Tibial artery (tissue), 4 donors: ENCODE data around the gene MTREX.

Experiments used
- DNase-seq, 2 donors: peaks; one replicate each; pipeline ENCODE4 v3.0.0-alpha.2; 2019
- H3K27ac ChIP-seq, 2 donors: fragments of 200-600 bp; sonication (generic) in 1 of 2; 1 replicate in 1 of 2; 2 replicates in 1 of 2; pipeline ENCODE4 v1.5.1; 2018 to 2019; ENCODE audit warnings: mild to moderate bottlenecking in 1 of 2
- H3K27me3 ChIP-seq, 2 donors: fragments of 200-600 bp; sonication (generic) in 1 of 2; one replicate each; pipeline versions ENCODE4 v1.5.1 to v1.6.0; 2016 to 2019
- H3K36me3 ChIP-seq, 3 donors: fragments of 200-600 bp; sonication (generic) in 2 of 3; one replicate each; pipeline ENCODE4 v1.5.1; 2016 to 2019; ENCODE audit warnings: mild to moderate bottlenecking in 2 of 3
- H3K4me1 ChIP-seq, 4 donors: fragments of 200-600 bp; sonication (generic) in 2 of 4; 1 replicate in 3 of 4; 2 replicates in 1 of 4; pipeline ENCODE4 v1.5.1; 2016 to 2019
- H3K4me3 ChIP-seq, 2 donors: fragments of 200-600 bp; sonication (generic) in 1 of 2; 1 replicate in 1 of 2; 2 replicates in 1 of 2; pipeline ENCODE4 v1.5.1; 2018 to 2019; ENCODE audit warnings: mild to moderate bottlenecking in 2 of 2
- H3K9me3 ChIP-seq, 3 donors: fragments of 200-600 bp; sonication (generic) in 1 of 3; one replicate each; pipeline ENCODE4 v1.5.1; 2016 to 2019
- CTCF ChIP-seq, 2 experiments: fragments of 200-600 bp in 1 of 2; fragments of 450-650 bp in 1 of 2; IDR thresholded peaks; one replicate each; pipeline ENCODE4 v1.5.1; 2017 to 2019; ENCODE audit warnings: antibody characterized with exemption in 2 of 2, mild to moderate bottlenecking in 1 of 2, moderate library complexity in 1 of 2
- intact Hi-C: fragments of 100-400 bp; cut with DNase I; formaldehyde crosslinking; loops from one replicate; pipeline ENCODE4 v1.15.0; 2023; ENCODE audit warnings: low total_unique reads

Gene MTREX

DNA sequence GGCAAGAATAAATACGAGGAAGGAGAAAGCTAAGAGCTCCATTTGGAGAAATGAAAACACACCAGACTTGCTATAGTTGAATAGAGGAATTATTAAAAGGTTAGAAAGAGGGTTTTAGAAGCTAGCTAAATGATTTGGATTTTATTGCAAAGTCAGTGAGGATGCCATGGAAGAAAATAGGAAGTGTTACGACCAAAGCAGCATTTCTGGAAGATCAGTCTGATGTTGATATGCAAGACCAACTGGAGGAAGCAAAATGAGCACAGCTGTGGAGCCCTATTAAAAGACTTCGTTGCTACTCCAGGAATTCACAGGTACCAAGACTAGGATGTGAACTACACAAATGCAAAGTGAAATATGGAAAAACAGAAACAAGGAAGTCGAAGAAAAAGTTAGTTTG, 2.4 kb upstream of the MTREX start:
- Histone ChIP-seq H3K4me1 (peaks cover 0 to 61% (median 33%) of the 10 kb centered on the region in 4 donors), H3K27me3 (no peaks in the 10 kb centered on the region), H3K4me3 (peak overlapping the region in 1 of 2 donors; percentile 64), H3K36me3 (peaks cover 0 to 9% (median 7%) of the 10 kb centered on the region in 3 donors), H3K27ac (no peak overlapping the region), H3K9me3 (peaks cover 0 to 4% (median 0%) of the 10 kb centered on the region in 3 donors)
- TF ChIP-seq CTCF (IDR thresholded peaks at IDR 0.05) = no peak
- intact Hi-C loops = no loop called here
- no peak for DNase-seq

DNA sequence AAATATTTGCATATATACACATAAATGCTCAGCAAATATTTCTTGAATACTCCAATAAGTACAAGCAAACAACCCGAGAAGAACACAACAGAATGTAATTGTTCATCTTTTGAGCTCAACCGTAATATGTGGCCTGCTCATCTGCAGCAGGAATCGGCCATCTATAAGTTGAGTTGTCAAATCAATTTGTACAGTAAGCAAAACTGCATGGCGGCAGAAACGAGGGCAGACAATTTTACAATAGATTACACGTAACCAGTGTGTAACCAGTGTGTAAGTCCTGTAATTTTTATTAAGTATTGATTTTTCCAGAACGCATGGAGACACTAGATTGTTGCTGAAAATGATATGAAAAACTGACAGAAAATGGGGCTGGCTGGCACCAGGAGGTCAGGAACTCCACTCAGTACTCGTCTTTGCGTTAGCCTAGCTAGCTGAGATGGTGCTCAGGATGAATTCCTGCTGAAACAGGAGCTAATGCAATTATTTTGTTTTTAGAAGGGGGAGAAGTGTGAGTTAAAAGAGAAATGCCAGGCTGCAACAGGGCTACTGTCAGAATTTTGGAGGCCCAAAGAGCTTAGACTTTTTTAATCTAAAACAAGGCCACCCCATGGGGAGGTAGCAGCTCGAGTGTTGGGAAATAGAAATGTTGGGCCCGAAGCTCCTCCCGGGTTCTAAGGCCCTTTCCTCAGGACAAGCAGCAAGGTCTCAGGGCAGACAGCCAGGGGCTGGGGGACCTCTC, 977 bp upstream of the MTREX start:
- intact Hi-C loops = no loop called here
- Histone ChIP-seq H3K4me1 (peaks cover 0 to 74% (median 39%) of the 10 kb centered on the region in 4 donors), H3K4me3 (peak overlapping the region; percentile 64 to 83), H3K27ac (peak overlapping the region; percentile 88 to 90), H3K36me3 (no peaks in the 10 kb centered on the region), H3K9me3 (no peaks in the 10 kb centered on the region), H3K27me3 (no peaks in the 10 kb centered on the region)
- no peak for TF ChIP-seq CTCF (IDR thresholded peaks at IDR 0.05)
- no peak for DNase-seq

GRCh38 chr5:55308254-55308836, 556 bp downstream of the MTREX start:
- no peak for TF ChIP-seq CTCF (IDR thresholded peaks at IDR 0.05)
- H3K27me3 ChIP-seq = no peaks in the 10 kb centered on the region
- H3K9me3 ChIP-seq = no peaks in the 10 kb centered on the region
- H3K4me3 ChIP-seq = peak overlapping the region; percentile 64 to 83
- no peaks in the 10 kb centered on the region for H3K36me3 ChIP-seq
- H3K4me1 ChIP-seq = peaks cover 0 to 76% (median 43%) of the 10 kb centered on the region in 4 donors
- peak overlapping the region; percentile 88 to 90 for H3K27ac ChIP-seq
- DNase-seq = no peak
- intact Hi-C loops = no loop called here

DNA sequence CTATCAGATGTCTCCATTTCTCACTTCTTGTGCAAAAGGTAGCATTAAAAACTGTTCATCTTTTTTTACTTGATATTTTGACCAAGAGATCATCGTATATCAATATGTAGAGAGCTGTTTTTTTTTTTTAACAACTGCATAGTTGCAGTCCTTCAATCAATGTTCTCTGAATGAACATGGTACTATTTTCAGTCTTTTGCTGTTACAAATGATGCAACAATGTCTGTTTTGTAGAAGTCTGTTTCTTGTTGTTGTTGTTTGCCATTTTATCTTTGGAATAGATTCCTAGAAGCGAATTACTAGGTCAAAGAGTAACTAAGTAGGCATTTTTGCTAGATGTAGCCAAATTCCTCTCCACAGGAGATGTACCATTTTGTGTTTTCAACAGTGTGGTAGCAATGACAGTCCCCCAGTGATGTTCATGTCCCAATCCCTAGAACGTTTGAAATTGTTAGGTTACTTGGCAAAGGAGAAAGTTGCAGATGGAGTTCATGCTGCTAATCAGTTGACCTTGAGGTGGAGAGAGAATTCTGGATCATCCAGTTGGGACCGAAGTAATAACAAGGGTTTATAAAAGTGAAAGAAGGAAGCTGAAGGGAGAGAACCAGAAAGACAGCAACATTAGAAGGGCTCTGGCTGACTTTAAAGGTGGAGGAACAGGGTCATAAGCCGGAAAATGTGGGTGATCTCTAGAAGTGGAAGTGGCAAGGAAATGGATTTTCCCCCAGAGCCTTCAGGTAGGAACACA, 6.3 kb downstream of the MTREX start:
- Histone ChIP-seq H3K9me3 (no peaks in the 10 kb centered on the region), H3K27ac (no peak overlapping the region), H3K4me1 (peaks cover 0 to 39% (median 22%) of the 10 kb centered on the region in 4 donors), H3K36me3 (no peaks in the 10 kb centered on the region), H3K27me3 (no peaks in the 10 kb centered on the region), H3K4me3 (no peak overlapping the region)
- intact Hi-C loops = no loop called here
- TF ChIP-seq CTCF (IDR thresholded peaks at IDR 0.05) = no peak
- no peak for DNase-seq

GRCh38 chr5:55316289-55316688, 8.5 kb downstream of the MTREX start:
- Histone ChIP-seq H3K27me3 (no peaks in the 10 kb centered on the region), H3K4me3 (no peak overlapping the region), H3K4me1 (peaks cover 0 to 37% (median 12%) of the 10 kb centered on the region in 4 donors), H3K9me3 (no peaks in the 10 kb centered on the region), H3K27ac (no peak overlapping the region), H3K36me3 (no peaks in the 10 kb centered on the region)
- intact Hi-C loops = no loop called here
- no peak for TF ChIP-seq CTCF (IDR thresholded peaks at IDR 0.05)
- no peak for DNase-seq
